Activated CD8-positive, alpha-beta memory T cell treated with anti-CD3 and anti-CD28 coated beads for 48 hours (primary cell): ENCODE data around the gene SAE1.

ENCODE experiments used
- DNase-seq, 3 experiments: peaks; one replicate each; pipeline ENCODE4 v3.0.0-alpha.2; 2020; ENCODE audit warnings: low read depth in 2 of 3, low spot score in 2 of 3

SAE1 gene

DNA sequence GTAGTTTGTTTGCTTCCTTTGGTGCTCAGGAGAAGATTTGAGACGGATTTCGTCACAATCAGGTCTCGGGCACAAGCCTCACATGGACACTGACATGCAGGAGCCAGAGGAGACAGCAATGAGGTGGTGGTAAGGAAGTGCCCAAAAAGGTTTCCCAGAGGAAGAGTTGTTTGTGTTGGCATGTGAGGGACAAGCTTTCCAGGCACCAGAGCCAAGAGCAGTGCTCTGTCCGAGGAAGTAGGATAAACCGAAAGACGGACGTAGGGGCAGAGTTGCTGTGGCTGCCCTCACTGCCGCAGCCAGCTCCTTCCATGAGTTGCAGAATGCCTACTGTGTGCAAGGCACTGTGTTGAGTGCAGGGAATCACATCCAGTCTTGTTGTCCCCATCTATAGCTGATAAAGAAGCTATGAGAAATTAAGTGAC lies 27.7 kb downstream of the SAE1 start:
- no peak for DNase-seq

DNA sequence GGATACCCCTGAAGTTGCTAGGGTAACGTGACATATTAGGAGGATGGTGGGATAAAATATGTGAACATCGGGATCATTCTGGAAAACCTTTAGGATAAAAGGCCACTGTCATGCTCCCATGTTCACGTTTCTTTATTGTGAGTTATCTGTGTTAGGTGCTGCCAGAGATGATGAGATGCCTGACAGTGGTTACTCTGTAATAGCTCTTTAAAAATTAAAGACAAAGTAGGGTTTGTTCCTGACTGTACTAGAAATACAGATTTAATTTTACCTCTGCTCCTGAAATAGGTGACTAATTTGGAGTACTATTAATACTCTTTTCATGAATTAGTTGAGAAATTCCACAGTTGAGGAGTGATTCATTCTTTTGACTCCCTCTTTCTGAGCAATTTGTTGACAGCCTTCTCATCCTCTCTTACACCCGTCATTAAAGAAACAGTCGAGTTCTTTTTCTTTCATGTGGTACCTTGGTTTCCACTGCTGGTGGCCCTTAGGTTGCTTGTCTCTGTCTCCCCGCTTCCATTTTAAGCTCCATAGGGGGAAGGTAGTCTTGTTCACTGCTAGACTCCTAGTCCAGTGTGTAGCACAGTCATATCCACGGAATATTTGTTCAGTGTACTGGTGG lies 28.4 kb downstream of the SAE1 start:
- DNase-seq = no peak

DNA sequence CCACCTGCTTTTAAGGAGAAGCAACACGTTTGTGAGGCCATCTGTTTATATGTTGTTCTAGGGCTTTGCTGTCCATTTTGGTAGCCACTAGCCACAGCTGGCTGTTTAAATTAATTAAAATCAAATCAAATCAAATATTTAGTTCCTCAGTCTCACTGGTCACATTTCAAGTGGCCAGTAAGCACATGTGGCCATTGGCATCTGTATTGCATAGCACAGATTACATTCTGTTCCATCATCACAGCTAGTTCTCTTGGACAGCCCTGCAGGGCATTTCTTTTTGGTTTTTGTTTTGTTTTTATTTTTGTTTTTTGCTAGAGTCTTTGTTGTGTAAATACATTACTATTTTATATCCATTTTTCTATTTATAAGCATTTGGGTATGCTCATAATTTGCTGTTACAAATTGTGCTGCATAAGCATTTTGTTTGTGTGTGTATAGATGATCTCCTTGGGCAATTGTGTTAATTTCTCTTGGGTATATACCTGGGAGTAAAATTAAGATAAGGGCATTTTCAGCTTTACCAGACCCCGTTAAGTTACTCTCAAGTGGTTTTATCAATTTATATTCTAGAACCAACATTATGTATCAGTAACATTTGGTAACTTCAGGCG lies 31.3 kb downstream of the SAE1 start:
- no peak for DNase-seq

DNA sequence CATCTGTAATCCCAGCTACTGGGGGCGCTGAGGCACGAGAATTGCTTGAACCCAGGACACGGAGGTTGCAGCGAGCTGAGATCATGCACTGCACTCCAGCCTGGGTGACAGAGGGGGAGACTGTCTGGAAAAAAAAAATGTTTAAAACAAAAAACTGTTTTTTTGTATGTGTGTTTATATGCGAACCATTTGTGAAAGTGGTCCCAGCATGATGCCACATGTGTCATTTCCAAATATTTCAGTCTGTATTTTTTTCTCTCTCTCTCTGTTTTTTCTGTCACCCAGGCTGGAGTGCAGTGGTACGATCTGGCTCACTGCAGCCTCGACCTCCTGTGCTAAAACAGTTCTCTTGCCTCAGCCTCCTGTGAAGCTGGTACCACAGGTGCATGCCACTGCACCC lies 37.4 kb downstream of the SAE1 start:
- no peak for DNase-seq

DNA sequence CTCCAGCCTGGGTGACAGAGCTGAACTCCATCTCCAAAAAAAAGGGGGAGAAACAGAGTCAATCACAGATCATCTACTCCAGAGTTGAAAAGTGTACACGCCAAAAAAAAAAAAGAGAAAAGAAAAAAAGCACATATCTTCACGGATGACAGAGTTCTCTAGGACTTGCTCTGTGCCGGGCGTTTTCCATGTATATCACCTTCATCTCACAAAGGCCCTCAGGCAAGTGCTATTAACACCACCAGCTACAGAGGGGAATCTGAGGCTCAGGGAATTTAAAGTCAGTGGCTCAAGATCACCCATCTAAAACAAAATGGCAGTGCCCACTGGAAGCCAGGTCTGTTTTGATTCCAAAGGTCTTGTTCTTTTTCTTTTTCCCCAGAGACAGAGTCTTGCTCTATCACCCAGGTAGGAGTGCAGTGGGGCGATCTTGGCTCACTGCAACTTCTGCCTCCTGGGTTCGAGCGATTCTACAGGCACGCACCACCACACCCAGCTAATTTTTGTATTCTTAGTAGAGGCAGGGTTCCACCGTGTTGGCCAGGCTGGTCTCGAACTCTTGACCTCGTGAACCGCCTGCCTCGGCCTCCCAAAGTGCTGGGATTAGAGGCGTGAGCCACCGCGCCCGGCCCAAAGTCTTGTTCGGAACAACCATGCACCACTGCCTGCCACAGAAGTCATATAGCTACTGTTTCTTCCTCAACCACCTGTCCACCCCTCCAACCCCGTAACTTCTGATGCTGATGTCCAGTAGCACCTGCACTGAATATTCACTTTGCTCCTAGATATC lies 42.2 kb downstream of the SAE1 start:
- DNase-seq = no peak

DNA sequence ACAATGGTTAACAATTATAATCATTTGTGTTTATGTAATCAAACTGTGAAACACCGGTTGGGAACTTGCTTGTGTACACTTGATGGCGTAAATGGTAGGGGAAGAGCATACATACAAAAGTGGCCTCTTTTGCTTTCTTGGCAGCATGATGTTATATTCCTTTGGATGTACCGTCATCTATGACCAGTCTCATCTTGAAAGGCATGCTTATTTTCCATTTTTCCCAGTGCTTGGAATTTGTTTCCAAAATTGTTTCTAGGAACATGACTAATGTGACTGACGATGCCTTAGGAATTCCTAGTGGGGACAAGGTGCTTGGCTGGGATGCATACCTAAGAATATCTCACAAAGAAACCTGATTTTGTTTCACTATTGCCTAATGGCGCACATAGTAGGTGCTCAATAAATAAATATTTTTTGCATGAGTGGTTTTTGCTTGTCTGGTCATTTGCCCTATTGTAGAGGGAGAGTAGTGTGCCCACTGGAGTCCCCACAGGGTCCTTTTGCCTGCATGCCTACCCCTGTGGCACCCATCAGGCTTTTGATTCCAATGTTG lies 45.5 kb downstream of the SAE1 start:
- DNase-seq = no peak

DNA sequence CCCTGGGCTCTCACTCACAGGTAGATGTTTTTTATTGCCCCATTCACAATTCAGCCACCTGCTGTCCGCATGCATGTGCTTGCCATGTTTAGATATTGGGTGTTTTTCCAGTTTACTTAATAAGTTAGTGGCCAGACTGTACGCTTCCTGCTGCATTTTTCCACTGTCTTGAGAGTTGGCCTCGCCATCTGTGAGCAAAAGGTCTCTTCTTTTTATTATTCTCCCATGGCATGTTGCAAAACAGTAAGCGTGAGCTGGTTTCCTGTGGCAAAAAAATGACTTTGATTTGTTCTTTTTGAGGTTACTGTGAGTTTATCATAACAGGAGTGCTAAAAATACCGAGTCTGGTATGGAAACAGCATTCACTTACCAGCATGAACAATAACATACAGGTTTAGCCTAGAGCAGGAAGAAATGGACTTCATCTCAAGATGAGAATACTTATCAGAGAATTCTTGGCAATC lies 46.0 kb downstream of the SAE1 start:
- DNase-seq = no peak

DNA sequence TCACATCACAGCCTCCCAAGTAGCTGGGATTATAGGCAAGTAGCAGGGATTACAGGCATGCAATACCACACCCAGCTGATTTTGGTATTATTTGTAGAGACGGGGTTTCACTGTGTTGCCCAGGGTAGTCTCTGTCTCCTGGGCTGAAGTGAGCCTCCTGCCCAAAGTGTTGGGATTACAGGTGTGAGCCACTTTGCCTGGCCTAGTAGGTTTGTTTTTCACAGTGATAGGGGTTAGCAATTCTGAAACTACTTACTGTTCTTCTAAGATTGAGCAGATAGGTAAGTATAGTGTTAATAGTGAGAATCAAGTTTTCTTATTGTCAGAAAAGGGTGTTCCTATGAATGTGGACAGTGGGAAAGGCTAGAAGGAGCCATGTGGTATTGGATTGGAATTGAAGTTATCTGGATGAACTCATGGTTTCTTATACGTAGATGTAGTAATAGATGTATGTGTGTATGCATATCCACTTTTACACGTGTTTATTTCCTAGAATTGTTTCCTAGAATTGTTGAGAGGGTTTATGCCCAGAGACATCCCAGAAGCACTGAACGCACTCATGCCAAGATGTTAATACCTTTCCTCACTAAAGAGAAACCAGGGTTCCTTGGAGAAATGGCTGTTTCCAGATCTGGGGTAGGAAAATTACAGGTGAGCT lies 49.1 kb downstream of the SAE1 start:
- DNase-seq = no peak

DNA sequence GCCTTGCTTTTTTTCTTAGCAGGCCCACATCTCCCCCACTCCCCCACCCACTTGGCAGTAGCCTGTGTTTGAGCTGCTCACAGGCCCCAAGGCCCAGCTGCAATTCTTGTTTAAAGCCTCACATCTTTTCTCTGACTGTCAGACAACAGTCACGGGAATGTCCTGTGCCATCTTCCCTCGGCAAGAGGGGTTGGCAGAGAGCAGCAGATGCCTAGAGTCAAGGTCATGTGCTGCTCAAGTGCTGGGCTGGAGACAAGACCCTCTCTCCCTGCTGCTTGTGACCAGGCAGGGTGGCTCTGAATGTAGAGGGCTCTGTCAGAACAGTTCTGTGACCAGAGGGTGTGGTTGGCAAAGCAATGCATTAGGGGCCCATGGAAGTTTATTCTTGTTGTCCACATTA lies 53.0 kb downstream of the SAE1 start:
- DNase-seq = no peak

DNA sequence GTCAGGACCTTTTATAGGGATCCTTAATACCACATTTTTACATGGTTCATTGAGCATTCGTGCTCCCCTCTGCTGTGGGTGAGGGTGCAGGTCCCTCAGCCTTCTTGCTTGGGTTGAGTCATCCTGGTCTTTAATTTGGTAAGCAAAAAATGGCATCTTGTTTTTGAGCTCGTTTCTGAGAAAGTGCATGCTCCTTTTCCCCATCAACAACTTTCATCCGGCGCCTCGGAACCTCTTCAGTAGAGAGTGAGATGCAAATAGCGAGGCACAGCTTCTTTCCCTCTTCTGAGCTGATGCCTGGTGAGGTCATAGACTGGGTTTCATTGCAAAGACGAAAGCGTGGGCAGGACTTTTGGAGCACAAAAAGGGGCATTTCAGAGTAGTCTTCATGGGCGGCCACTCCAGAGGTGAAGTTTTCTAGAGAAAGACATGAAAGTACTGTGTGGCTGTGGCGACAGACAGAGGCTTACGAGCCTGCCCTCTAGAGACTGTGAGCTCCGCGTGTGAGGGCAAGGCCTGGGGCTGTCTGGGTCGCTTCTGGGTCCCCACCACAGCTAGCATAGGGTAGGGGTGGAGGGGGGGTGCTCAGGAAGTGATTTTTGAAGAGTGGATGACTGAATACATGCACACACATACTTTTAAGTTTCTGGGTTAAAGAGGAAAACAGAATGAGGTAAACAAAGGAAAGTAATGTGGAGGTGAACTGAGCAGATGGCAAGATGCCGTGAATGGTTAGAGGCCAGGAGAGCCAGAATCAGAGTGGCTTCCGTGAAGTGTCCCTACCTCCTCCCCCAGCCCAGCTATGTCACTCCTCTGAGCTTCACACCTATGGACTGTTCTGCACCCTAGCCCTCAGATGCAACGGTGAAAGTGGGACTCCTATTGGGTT lies 56.1 kb downstream of the SAE1 start:
- peak; percentile 49 to 61 (median 60) for DNase-seq

DNA sequence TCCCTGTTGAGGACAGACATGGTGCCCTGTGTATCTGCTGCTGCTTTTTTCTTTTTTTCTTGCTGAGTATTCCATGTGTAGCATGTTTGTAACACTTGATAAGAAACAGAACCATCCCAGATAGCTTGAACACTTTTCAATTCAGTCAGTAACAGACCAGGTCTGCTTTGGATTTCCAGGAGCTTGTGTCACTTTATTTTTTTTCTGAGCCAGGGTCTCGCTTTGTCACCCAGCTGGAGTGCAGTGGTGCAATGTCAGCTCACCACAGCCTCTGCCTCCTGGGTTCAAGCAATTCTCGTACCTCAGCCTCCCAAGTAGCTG lies 56.7 kb downstream of the SAE1 start:
- DNase-seq = no peak

DNA sequence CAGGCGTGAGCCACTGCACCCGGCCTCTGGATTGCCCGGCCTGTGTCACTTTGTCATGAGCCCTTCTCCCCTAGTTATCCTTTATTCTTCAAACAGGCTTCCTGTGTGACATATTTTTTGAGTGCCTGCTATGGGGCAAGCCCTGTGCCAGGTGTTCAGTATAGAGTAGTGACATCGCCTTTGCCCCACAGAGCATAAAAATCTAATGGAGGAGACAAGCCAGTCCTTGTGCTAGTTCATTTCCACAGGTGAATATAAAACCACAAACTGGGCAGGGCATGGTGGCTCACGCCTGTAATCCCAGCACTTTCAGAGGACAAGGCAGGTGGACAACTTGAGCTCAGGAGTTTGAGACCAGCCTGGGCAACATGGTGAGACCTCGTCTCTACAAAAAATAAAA lies 57.2 kb downstream of the SAE1 start:
- DNase-seq = no peak

DNA sequence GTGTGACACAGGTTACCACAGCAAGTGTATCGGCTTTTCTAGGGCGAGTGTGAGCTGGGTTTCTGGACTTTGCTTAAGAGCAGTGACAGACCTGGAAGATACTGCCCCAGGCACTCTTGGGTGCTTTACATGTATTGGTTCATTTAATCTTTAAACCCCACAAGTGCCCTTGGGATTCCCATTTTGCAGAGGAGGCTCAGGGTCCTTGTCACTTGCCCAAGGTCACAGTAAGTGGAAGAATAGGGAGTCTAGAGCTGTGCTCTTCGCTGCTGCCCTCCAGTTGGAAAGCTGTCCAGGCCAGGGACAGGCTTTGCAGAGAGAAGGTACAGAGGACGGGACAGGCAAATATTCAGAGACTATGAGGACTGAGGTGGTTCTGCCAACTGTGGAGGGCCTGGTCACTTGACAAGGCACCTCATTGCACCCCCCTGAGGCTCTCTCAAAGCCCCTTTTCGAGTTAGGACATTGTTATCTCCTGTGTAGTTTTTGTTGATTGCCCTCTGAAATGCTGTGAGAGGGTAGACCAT lies 57.9 kb downstream of the SAE1 start:
- no peak for DNase-seq

DNA sequence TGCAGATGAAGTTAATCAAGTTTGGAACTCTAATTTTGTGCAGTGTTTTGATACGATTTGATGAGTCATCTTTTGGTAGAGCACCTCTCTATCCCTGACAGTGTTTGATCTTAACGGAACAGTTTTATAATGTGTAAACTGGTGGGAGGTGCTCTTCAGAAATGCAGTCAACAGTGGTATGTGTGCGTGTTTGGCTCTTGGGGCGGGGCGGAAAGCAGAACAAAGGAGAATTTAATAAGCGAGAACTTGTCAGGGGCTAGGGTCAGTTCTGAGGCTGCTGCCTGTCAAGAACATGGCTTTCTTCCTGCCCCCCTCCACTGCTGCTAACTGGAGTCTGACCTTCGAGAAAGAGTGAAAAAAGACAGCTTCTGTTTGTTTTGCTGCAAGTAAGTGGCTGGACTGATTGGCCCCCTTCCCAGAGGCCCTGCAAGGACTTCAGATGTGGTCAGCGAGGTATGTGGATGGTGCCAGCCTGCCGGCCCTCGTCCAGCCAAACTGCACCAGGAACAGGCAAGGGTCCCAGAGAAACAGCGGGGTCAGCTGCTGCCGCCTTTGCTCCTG lies 59.6 kb downstream of the SAE1 start:
- DNase-seq = no peak

DNA sequence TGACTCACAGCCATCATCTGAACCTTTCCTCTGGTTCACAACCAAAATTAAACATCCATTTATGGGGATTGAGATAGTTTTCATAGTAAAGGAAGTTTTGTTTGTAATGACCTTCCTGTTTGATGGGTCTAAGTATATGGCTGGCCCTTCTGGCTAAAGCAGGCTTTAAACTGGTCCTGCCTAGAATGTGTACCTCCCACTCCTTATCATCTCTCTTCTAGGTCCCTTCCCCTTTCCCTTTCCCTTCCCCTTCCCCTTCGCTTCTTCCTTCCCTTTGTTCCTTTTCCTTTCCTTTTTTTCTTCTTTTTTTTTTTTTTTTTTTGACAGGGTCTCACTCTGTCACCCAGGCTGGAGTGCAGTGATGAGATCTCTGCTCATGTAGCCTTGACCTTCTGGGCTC lies 64.8 kb downstream of the SAE1 start:
- DNase-seq = no peak

DNA sequence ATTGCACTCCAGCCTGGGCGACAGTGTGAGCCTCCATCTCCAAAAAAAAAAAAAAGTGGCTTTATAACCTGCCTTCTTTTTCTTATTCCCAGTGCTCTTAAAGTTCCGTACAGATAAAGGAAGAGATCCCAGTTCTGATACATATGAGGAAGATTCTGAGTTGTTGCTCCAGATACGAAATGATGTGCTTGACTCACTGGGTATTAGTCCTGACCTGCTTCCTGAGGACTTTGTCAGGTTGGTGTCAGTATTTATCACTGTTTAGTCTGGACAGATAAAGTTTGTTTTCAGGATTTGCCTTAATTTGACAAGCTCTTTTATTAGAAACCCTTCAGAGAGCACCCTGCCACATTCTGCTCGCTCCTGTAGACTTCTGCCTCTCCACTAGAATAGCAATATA lies 66.5 kb downstream of the SAE1 start:
- DNase-seq = no peak

DNA sequence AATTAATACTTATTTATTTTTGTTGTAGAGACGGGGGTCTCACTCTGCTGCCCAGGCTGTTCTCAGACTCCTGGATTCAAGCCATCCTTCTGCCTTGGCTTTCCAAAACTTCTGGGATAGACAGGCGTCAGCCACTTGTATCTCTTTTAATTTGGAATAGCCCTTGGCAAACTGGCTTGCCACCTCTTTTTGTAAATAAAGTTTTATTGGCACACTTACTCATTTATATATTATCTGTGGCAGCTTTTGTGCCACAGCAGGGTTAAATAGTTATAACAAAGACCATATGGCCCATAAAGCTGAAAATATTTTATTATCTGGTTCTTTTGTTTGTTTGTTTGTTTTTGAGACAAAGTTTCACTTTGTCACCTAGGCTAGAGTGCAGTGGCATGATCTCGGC lies 69.9 kb downstream of the SAE1 start:
- no peak for DNase-seq

DNA sequence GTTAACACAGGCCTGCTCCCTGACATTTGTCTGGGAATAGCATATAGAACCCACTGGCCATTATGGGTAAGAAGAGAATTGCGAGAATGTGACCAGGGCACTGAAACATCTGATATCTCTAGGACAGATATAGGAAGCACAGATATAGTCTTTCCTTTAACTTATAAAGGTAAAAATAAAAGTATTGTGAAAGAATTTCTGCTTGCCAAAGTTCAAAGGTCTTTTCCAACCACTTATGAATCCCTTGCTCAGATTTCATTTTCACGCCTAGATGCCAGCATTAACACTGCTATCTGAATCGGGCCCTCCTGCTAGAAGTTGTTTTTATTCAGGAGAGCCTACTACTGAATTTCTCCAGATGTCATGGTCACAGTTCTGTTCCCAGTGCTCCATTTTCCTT lies 72.6 kb downstream of the SAE1 start:
- no peak for DNase-seq

DNA sequence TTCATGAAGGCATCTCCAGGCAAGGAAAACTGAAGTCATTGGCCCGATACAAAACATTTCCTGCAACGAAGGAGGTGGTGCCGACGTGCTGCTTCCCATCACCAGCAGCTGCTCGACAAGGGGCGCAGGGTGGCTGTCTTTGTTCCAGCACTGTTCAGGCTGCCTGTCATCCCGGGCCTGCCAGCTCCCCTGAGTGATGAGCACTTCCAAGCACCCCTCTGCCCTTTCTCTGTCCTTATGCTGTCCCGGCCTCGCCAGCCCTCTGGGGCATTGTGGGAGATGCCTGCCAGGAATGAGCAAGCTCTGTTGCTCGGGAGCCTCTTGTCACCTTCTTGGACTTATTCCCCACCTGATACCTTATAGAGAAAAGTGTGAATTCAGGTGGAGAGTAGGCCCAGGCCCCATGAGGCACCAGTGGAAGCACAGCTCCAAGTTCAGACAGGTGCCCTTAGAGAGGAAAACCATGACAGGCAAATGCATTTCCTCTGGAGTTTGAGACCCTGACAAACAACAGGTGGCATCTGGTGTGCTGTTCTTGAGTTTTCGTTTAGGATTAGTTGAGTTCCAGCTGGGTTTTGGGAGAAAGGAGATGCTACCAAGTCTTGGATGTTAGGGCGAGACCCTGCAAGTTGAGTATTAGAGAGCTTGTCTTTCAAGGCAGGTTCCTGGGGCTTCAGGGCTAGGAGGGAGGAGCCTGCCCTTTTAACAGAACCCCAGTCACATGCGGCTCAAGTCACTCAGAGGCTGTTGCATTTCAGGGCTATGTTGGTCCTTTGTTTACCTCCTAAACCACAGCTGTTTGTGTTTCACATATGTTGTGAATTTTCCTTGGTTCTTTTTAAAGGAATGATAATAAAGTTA lies 78.9 kb downstream of the SAE1 start:
- DNase-seq = no peak
